Embryonic facial prominence (tissue), 1 donor: ENCODE results near the gene DPPA4.
"Not testable (repeated sequence)": the region's sequence is repeated elsewhere in the genome, so short reads cannot be mapped to it uniquely, and the experiment has no call there.

Experiments
- DNase-seq: peaks from one replicate; pipeline ENCODE4 v3.0.0-alpha.2; 2016; ENCODE audit errors: extremely low spot score

Gene DPPA4, protein sequence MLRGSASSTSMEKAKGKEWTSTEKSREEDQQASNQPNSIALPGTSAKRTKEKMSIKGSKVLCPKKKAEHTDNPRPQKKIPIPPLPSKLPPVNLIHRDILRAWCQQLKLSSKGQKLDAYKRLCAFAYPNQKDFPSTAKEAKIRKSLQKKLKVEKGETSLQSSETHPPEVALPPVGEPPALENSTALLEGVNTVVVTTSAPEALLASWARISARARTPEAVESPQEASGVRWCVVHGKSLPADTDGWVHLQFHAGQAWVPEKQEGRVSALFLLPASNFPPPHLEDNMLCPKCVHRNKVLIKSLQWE

DNA sequence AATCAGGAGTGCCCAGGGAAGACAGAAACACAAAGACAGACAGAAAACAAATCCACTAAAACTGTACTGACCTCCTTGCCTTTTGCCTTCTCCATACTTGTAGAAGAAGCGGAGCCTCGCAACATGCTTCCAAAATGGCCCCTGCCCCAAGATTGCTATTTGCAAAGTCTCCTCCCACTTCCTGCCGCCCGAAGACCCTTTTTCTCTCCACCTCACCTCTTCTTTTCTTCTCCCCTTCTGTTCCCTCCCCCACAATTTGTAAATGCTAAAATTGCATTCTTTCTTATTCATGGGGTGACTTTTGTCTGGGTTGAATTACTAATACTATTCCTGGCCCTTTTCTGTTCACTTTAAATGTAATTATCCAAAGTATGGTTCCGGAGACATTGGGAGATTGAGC lies at the start of gene DPPA4:
Gene DPPA4 (minus strand): TSS at position 154 of the 400 bp plus-strand sequence. CDS start 29 bp downstream, at position 125.
- DNase-seq = no peak

DNA sequence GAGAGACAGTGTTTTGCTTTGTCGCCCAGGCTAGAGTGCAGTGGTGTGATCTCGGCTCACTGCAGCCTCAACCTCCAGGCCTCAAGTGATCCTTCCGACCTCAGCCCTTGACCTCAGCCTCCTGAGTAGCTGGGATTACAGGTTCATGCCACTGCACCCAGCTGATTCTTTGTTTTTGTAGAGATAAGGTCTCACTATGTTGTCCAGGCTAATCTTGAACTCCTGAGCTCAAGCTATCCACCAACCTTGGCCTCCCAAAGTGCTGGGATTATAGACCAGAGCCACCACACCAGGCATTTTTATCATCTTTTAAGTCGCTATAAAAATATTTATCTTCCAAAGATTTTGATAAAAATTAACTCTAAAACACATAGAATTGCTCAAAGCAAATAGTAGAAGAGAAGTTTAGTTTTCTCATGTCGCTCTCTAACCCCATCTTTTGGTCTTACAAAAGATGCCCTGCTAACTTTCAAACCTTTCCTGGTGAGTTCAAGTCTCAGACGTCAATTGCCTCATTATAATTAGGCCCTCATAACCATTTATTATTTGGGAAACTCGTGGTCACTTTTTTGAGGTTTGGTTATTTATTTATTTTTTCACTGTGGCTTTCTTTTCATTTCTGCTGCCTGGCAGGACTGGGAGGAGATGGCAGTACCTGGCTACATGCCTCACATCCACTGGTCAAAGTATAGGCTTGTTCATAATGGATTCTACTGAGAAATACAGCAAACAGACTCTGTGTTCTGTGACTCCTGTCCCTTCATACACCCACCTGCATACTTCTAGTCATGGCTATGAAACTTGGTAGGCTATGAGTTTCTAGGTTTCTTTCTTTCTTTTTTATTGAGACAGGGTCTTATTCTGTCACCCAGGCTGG lies 48.3 kb upstream of the DPPA4 start:
- no peak for DNase-seq

DNA sequence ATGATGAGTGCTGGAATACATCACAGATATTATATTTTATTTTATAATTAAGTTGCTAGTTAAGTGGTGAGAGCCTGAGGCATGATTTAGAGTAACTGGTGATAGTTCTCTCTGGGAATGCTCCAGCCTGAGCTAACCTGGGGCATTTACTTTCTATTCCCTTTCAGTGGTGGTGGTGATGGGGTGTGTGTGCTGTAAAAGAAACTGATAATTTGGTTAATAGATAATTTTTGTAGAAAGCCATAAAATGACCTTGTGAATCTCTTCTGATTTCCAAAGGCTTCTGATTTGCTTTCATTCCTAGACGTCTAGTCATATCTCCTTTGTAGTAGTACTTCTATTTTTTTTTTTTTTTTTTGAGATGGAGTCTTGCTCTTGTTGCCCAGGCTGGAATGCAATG lies 46.8 kb upstream of the DPPA4 start:
- DNase-seq = no peak

DNA sequence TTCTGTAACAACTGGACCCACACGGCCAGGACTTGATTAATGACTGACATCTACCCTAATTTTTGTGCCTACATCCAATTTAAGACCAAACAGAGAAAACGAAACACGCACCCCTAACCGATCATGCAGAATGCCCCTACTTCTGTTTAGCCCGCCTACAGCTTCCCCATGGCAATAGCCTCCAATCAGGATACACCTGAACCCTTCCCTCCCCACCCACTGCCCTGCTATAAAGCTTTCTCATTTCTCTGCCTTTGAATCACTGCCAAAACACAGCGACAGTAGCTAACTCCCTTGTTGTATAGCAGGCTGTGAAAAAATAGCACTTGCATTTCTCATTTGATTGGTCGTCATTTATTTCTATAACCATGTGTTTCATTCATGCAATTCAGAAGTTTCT lies 45.2 kb upstream of the DPPA4 start:
- DNase-seq = no peak

DNA sequence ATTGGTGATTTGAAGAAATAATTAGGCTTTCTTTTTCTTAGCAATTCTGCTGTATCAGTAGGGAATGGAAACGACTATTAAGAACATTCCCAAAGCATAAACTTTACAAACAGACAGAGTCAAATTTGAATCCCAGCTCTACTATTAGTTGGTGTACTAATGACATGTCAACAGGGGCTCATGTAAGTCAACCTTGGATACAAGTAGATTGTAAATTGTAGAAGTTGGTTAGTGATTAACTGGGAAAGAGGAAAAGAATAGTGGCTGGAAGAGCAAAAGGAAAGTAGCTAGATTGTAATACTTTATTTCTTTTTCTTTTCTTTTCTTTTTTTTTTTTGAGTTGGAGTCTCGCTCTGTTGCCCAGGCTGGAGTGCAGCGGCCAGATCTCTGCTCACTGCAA lies 38.6 kb upstream of the DPPA4 start:
- DNase-seq = no peak

DNA sequence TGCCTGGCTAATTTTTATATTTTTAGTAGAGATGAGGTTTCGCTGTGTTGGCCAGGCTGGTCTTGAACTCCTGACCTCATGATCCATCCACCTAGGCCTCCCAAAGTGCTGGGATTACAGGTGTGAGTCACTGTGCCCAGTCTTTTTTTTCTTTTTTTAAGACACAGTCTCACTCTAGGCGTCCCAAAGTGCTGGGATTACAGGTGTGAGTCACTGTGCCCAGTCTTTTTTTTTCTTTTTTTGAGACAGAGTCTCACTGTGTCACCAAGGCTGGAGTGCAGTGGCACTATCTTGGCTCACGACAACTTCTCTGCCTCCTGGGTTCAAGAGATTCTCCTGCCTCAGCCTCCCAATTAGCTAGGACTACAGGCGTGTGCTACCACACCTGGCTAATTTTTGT lies 37.1 kb upstream of the DPPA4 start:
- DNase-seq = not testable (repeated sequence)

DNA sequence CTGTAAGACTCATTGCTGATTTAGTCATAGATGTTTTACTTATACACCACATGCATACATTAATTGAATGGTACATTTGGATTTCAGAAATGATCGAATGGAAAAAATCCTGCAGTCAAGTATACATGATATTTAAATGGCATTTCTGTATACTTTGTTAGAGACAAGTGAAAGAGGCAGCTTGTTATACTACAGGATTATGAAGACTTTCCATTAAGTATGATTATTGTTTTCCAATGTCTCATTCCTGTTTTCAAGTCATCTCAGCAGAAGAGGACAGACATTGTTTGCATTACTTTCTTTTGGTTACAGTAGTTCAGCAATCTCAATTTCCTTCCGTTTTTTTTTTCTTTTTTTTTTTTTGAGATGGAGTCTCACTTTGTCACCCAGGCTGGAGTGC lies 36.6 kb upstream of the DPPA4 start:
- DNase-seq = no peak

DNA sequence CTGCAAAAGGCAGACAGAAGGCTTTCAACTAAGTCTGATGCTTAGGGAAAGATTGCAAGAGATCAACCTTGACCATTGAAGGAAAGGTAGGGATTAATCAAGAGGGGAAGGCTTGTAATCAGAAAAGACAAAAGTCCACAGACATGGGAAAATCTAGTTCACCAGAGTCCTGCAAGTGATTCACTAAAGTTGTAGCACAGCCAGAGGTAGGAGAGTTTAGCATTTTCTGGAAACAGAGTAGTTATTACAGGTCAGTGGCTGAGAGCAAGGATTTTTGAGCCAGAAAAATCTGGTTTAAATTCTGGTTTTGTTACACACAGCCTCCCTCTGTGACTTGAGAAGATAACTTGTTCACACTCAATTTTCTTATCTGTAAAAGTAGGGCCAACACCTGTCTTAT lies 35.3 kb upstream of the DPPA4 start:
- no peak for DNase-seq

DNA sequence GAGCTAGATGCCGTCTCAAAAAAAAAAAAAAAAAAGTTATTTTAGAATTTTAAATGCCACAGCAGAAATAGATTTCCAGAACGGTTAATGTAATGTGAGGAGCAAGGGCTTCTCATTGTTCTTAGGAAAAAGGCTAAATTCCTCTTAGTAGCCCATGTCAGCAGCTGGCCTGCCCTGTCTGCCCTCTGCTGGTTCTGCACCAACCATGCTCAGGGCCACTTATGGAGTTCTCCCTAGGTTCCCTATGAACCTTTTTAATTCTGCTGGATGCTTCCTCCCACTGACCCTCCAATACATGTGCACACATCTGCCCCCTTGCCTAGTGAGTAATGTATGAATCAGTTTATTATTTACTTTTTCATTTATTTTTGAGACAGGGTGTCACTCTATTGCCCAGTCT lies 32.2 kb upstream of the DPPA4 start:
- DNase-seq = no peak

DNA sequence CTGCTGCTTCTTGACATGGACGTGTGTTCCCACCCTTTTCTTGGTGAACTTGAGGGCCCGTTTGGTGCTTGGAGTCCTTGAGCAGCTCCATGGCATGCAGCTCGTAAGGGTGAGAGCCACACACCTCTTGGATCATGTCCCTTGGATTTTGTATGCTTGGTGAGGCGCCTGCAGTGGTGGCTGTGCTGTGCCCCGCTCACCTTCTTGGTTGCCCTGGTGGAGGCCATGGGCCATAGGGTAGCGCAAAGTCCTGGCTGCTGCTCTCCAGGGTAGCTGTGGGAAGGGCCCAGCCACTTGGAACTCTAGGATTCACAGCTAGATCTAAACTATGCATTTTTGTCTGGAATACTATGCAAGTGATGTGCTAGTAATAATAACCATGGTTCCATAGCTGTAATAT lies 26.7 kb upstream of the DPPA4 start:
- no peak for DNase-seq

DNA sequence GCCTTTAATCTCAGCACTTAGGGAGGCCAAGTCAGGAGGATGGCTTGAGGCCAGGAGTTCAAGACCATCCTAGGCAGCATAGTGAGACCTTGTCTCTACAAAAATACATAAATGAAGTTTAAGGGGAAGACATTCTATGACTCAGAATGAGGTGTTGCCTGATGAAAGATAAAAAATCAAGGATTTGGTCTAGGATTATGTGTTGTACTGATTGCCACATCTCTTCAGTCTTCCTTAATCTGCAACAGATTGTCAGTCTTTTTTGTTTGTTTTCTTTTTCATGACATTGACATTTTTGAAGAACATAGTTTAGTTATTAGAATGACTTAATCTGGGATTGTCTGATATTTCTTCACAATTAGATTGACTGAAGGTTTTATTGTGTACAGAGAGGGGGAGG lies 26.3 kb upstream of the DPPA4 start:
- no peak for DNase-seq

DNA sequence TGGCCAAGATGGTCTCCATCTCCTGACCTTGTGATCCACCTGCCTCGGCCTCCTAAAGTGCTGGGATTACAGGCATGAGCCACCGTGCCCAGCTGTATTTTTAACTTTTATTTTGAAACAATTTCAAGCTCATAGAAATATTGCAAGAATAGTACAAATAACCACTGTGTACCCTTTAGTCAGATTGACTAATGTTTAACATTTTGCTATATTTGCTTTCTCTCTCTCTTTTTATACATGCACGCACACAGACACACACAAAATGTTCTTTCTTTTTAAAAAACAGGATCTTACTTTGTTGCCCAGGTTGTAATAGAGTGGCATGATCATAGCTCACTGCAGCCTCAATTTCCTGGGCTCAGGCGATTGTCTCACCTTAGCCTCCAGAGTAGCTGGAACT lies 25.5 kb upstream of the DPPA4 start:
- no peak for DNase-seq

DNA sequence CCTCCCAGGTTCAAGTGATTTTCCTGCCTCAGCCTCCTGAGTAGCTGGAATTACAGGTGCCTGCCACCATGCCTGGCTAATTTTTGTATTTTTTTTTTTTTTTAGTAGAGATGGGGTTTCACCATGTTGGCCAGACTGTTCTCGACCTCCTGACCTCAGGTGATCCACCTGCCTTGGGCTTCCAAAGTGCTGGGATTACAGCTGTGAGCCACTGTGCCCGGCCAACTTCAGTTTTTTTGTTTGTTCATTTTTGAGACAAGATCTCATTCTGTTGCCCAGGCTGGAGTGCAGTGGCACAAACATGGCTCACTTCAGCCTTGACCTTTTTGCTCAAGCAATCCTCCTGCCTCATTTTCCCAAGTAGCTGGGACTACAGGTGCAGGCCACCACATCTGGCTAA lies 21.5 kb upstream of the DPPA4 start:
- not testable (repeated sequence) for DNase-seq

DNA sequence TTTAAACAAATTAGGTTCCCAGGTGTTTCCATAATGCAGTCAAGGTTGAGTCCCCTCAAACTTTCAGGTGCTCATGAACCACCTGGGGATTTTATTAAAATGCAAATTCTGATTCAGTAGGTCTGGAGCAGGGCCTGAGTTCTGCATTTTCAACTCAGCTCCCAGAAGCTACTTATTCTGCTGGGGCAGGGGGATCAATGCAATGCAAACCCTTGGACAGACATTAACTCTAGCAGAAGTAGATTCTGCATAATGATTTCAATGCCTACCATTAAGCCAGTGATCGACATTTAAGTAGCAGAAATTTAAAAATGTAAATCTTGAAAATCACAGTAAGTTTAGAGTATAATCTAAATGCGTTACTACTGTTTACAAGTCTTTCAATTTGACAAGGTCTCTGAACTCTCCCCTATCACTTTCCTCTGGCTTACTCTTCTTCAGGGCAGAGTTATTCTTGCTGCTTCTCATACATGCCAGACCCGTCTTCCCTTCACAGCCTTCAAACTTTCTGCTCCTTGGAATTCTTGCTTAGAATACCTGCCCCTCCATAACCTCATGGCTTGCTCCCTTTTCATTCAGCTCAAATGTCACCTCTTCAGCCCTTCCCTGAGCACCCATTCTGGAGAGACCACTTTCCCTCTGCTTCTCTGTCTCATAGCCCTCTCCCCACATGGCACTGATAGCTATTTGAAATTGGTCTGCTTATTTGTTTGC lies 19.3 kb upstream of the DPPA4 start:
- DNase-seq = no peak

DNA sequence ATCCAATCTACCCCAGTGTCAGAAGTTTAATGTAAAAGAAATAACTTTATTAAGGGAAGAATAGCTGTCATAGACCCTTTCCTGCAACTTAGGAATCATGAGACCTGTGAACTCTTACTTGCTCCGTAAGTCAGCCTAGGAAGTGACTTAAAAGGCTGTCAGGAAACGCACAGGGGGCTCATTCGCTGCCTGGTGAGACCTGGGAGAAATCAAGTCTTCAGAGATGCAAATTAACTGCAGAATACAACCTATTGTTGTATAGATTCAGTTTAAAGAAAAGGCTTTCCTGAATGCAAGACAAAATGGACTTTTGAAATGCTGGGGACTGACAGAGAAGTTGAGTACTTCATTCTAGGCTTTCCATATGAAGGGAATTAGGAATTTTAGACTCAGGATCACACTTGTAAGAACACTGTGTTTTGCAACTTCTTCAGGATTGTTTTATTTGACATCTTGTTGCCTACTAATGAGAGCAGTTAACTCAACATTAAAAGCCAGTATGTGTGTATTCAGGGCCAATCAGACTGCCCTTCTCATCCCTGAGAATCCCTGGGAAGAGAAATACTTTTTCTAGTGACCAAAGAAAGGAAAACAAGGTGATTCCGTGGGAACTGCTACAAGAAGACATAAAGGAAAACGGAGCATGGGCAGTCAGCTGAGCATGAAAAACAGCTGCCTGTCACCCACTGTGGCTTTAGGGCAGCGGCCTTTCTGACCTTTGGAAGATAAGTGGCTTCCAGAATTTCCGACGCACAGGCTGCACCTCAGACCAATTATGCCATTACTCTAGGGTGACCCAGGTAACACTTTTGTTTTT lies 18.5 kb upstream of the DPPA4 start:
- no peak for DNase-seq

DNA sequence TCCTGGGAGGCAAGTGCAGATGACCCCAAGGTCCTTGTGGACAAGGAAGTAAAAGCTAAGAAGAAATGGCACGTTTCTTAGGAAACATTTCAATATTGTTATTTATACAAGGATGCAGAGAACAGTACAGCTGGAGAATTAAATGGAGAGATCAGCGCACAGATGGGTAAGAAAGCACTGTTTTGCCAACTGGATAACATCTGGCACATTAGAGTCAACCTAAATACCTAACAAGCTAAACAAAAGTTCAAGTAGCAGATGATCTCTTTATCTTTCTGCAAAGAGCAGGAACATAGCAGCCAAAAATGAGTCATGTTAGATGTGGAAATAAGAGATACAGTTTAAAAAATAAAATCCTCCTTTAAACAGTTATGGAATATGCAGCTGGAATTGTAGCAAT lies 15.7 kb upstream of the DPPA4 start:
- no peak for DNase-seq

DNA sequence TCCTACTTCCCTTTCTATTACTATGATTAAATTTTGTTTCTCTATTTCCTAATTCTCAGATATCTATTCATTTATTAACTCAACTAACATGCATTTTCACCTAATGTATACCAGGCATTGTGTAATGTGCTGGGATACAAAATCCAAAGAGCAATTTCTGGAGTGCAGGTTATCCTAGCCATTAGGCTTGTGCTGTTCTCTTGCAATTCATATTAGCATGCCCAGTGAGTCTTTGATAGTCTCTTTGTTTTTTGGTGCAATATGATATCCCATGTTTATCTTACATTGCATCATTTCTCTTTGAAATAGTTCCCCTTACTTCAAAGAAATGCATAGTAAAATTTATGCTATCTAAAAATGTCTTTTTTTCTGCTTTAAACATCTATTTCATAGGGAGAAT lies 13.9 kb upstream of the DPPA4 start:
- DNase-seq = no peak

DNA sequence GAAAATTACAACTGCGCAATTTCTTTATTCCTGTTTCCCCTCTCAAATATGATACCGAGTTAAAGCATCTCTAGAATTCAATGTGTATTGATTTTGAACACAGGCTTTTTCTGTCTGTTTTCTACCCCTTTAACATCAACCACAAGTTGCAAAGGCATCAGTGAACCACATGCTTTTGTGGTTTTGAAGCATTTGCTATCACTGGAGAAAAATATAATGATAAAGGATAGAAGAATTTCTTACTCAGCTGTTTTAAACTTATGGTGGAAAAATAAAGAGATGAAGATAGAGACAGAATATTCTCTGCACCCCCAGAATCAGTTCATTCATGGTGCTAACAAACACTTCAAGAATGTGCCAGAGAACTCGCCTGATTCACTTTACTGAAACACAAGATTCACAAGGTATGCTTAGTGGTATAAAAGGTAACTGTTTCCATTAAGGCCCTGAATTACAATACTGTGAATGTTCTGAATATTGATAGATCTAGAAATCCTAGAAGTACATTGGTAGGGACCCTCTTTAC lies 9.5 kb upstream of the DPPA4 start:
- no peak for DNase-seq

DNA sequence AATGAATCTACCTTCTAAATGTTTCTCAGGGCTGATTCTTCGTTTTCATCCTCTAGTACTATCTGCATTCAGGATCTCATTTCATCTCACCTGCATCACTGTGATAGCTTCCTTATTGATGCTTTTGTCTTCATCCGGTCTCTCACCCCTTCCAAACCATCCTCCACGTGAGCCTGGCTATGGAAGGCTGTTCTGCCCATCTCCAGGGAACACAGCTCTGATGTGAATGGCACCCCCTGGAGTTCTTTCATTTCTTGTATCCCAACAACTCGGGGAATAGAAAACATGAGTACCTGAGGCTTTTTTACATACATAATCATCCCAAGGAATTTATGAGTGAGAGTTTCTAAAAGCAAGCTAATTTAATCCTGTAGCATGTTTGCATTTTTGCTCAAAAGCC lies 8.8 kb upstream of the DPPA4 start:
- DNase-seq = no peak

DNA sequence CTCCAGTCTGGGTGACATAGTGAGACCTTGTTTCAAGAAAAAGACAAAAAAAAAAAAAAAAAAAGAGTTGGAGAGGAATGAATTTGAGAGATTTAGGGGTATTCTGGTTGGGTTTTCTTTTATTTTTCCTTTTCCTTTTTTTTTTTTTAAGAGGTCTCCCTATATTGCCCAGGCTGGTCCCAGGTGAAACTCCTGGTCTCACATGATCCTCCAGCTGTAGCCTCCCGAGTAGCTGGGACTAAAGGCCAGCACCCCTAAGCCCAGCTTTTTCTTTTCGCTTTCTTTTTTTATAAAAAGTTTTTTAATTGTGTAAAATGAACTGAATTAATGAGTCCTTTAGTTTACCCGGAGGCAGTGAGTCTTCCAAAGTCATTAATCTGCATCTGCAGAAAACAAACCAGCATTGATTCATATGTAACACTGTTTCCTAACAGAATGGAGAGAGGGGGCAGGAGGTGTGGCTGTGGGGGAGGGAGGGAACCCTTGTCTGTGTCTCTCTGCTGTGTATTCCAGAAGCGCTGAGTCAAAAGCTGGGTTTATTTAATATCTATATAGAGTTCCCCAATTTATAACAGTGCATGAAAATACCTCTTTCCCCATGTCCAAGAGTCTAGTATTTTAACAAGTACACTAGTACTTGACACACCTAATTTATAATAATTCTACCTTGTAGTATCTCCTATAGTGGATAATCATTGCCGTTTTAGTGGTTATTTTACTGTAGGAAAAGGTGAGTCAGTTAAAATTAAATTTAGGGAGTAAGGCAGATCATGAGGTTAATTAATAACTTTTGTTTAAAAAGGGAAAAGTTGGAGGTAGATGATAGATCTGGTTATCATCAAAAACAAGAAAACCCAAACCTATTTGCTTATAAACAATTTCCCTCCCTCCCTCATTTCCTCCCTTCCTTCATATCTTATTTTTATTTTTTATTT lies 2.6 kb upstream of the DPPA4 start:
- no peak for DNase-seq
